A549 treated with AZD9567 at 1 μM for 4 hours (cell line): ENCODE data around the gene SLC15A3. TPM values are rescaled to one million over a fixed set of nuclear protein-coding genes. Genes with fewer than 3 reads are reported as not detected.

ENCODE experiments used
- total RNA-seq: library from RNA; stranded (reverse); fragments of 200-300 nt; extraction: Qiagen RNA extraction; gene quantifications from 5 replicates; pipeline ENCODE4 v1.2.3, GENCODE V29; 2022; ENCODE audit not compliant: insufficient read depth

The SLC15A3 gene
- not detected in 5 replicates for total RNA-seq

GRCh38 chr11:60951904-60952741 is at the start of gene SLC15A3:
TSS of gene SLC15A3 (minus strand) at chr11:60952176. CDS start at chr11:60951551, 625 bp downstream.

GRCh38 chr11:60971520-60971919 is 19.5 kb upstream of the SLC15A3 start, which contains the start of gene CD6:
TSS of gene CD6 (plus strand) at chr11:60971680. CDS start at chr11:60971866, 186 bp downstream.

GRCh38 chr11:60924110-60924905 is 27.7 kb downstream of the SLC15A3 start, which contains the start of gene TMEM132A:
TSS of gene TMEM132A (plus strand) at chr11:60924460. CDS start at chr11:60924634, 174 bp downstream.

GRCh38 chr11:60913793-60914632 is 38.0 kb downstream of the SLC15A3 start, which contains the start of gene TMEM109:
TSS of gene TMEM109 (plus strand) at chr11:60914158. CDS start at chr11:60919694, 5,536 bp downstream.

GRCh38 chr11:60906132-60906972 is 45.6 kb downstream of the SLC15A3 start, which contains the start of gene PRPF19:
TSS of gene PRPF19 (minus strand) at chr11:60906585. CDS start at chr11:60906382, 203 bp downstream.

Other genes starting within 250 kb of the SLC15A3 start
- not detected in 5 replicates for gene MS4A18, start 227.5 kb downstream of the SLC15A3 start, total RNA-seq
- 0.05 TPM in 1 of 5 replicates, not detected in the others for gene MS4A15, start 195.3 kb downstream of the SLC15A3 start, total RNA-seq
- not detected in 5 replicates for gene MS4A10, start 166.8 kb downstream of the SLC15A3 start, total RNA-seq
- 91.9 to 107 TPM (median 95.6 TPM) in 5 replicates for gene CCDC86, start 110.1 kb downstream of the SLC15A3 start, total RNA-seq
- gene PTGDR2, start 96.2 kb downstream of the SLC15A3 start, total RNA-seq, result 0.05 to 0.08 TPM (median 0.07 TPM) in 4 of 5 replicates, not detected in the other
- 0.05 to 0.60 TPM (median 0.23 TPM) in 4 of 5 replicates, not detected in the other for gene ZP1, start 84.6 kb downstream of the SLC15A3 start, total RNA-seq
- 180 to 197 TPM (median 188 TPM) in 5 replicates for gene PRPF19, start 45.6 kb downstream of the SLC15A3 start, total RNA-seq
- gene TMEM109, start 38.0 kb downstream of the SLC15A3 start, total RNA-seq, result 111 to 124 TPM (median 116 TPM) in 5 replicates
- gene TMEM132A, start 27.7 kb downstream of the SLC15A3 start, total RNA-seq, result 72.0 to 145 TPM (median 132 TPM) in 5 replicates
- gene CD6, start 19.5 kb upstream of the SLC15A3 start, total RNA-seq, result 0.08 to 0.16 TPM (median 0.09 TPM) in 4 of 5 replicates, not detected in the other
- gene CD5, start 150.3 kb upstream of the SLC15A3 start, total RNA-seq, result 0.02 TPM in 1 of 5 replicates, not detected in the others
- 12.0 to 18.8 TPM (median 18.0 TPM) in 5 replicates for gene VPS37C, start 209.2 kb upstream of the SLC15A3 start, total RNA-seq